Measurements from ENCODE around the gene ZNF410. TPM values are rescaled to one million over a fixed set of nuclear protein-coding genes. Genes with fewer than 3 reads are reported as not detected.

ZNF410 gene
- total and polyA plus RNA-seq, 2 of the 8 experiments (the other 6 are each of a cell fraction or from before 2014, with no cell fraction given) = 11.2 to 18.9 TPM

DNA sequence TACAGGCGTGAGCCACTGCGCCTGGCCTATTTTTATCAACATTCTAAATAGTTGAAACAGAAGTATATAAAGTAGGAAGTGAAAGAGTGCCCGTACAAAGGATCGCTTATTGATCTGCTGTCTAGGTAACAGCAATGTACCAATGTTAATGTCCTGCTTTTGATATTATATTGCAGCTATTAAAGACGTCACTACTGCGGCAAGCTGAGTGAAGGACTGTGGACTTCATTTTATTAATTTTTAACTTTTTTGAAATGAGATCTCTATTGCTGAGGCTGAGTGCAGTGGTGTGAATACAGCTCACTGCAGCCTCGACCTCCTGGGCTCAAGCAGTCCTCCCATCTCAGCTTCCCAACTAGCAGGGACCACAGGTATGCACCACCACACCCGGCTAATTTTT lies 24.2 kb upstream of the ZNF410 start (continued):
- TF ChIP-seq, protein P1, sequence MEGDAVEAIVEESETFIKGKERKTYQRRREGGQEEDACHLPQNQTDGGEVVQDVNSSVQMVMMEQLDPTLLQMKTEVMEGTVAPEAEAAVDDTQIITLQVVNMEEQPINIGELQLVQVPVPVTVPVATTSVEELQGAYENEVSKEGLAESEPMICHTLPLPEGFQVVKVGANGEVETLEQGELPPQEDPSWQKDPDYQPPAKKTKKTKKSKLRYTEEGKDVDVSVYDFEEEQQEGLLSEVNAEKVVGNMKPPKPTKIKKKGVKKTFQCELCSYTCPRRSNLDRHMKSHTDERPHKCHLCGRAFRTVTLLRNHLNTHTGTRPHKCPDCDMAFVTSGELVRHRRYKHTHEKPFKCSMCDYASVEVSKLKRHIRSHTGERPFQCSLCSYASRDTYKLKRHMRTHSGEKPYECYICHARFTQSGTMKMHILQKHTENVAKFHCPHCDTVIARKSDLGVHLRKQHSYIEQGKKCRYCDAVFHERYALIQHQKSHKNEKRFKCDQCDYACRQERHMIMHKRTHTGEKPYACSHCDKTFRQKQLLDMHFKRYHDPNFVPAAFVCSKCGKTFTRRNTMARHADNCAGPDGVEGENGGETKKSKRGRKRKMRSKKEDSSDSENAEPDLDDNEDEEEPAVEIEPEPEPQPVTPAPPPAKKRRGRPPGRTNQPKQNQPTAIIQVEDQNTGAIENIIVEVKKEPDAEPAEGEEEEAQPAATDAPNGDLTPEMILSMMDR (IDR thresholded peaks at IDR 0.05; ENCODE audit: control extremely low read depth in 1 of 3, insufficient read depth in 1 of 3, low read depth in 1 of 3, low read length in 3 of 3) = no peak
- no peak for TF ChIP-seq TAF7 (optimal IDR thresholded peaks at IDR 0.05; ENCODE audit: borderline replicate concordance, low read depth, low read length)

Data from H1 (cell line).